Stimulated activated naive CD8-positive, alpha-beta T cell treated with anti-CD3 and anti-CD28 coated beads, Interleukin-15, amount 100 ng/mL, for 72 hours (primary cell): ENCODE results near the gene AADACL4.
"Not testable (repeated sequence)": the region's sequence is repeated elsewhere in the genome, so short reads cannot be mapped to it uniquely, and the experiment has no call there.

Experiments used
- ATAC-seq: fragments of 150-1000 bp; cut with Tn5 transposase; 2 replicates; pipeline ENCODE4 v1.10.0; 2021; ENCODE audit warnings: mild to moderate bottlenecking, moderate library complexity
- DNase-seq, 2 donors: peaks; one replicate each; pipeline ENCODE4 v3.0.0; 2021 to 2022
- H3K27ac Mint-ChIP-seq, 2 donors: one replicate each; pipeline ENCODE4 v1.8.0; 2022; ENCODE audit warnings: mild to moderate bottlenecking in 2 of 2, mixed read lengths in 2 of 2, moderate library complexity in 2 of 2
- H3K27me3 Mint-ChIP-seq: one replicate; pipeline ENCODE4 v1.8.0; 2022; ENCODE audit warnings: mixed read lengths
- H3K4me1 Mint-ChIP-seq: one replicate; pipeline ENCODE4 v1.8.0; 2022; ENCODE audit warnings: mild to moderate bottlenecking, mixed read lengths
- H3K4me3 Mint-ChIP-seq, 2 donors: one replicate each; pipeline ENCODE4 v1.8.0; 2022; ENCODE audit warnings: mild to moderate bottlenecking in 2 of 2, mixed read lengths in 2 of 2, moderate library complexity in 1 of 2
- H3K9me3 Mint-ChIP-seq, 2 donors: one replicate each; pipeline ENCODE4 v1.8.0; 2022; ENCODE audit warnings: mixed read lengths in 2 of 2

The AADACL4 gene

DNA sequence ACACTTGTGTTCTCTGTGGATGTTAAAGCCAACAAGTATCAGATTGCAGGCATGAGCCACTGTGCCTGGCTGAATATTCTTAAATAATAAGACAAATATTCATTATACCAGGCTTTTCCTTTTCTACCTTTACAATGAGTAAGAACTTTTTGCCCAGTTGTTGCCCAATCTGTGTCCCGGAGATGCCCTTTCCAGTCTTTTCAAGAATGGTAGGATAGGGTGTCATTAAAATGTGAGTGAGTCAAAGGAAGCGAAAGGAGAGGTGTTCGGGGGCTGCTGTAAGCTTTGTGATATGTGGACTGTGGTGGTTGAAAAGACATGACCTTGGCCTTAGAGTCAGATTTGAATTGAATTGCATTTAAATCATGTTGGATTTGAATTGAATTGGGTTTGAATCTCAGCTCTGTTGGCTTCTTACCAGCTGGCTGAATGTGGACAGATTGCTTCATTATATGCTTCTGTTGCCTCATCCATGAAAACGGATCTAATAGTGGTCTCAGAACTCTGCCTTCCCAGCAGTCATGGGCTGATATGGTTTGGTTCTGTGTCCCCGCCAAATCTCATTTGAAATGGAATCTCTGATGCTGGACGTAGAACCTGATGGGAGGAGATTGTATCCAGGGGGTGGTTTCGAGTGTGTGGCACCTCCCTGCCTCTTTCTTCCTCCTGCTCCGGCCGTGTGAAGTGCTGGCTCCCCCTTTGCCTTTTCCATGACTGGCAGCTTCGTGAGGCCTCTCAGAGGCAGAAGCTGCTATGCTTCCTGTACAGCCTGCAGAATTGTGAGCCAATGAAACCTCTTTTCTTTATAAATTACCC, 49.3 kb downstream of the AADACL4 start:
- H3K27ac Mint-ChIP-seq: no peak overlapping the region
- no peak overlapping the region for H3K4me3 Mint-ChIP-seq
- ATAC-seq (no peak), DNase-seq (no peak)
- H3K9me3 Mint-ChIP-seq: no peaks in the 10 kb centered on the region
- H3K4me1 Mint-ChIP-seq: no peaks in the 10 kb centered on the region
- peaks cover 26% of the 10 kb centered on the region for H3K27me3 Mint-ChIP-seq

DNA sequence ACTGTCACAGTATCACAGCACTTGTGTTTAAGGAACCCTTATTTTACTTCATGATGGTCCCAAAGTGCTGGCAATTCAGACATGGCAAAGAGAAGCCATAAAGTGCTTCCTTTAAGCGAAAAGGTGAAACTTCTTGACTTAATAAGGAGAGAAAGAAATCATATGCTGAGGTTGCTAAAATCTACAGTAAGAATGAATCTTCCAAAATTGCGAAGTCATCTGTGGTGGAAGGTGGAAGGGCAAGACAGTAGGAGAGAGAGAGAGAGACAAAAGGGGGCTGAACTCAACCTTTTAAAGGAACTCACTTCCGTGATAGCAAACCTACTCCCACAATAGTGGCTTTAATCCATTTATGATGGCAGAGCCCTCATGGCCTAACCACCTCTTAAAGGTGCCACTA, 52.8 kb downstream of the AADACL4 start:
- H3K27ac Mint-ChIP-seq: peak overlapping the region in 1 of 2 donors; percentile 8
- H3K4me3 Mint-ChIP-seq: no peak overlapping the region
- H3K9me3 Mint-ChIP-seq: no peaks in the 10 kb centered on the region
- no peak for DNase-seq
- H3K27me3 Mint-ChIP-seq: peaks cover 26% of the 10 kb centered on the region
- ATAC-seq: no peak
- H3K4me1 Mint-ChIP-seq: no peaks in the 10 kb centered on the region

DNA sequence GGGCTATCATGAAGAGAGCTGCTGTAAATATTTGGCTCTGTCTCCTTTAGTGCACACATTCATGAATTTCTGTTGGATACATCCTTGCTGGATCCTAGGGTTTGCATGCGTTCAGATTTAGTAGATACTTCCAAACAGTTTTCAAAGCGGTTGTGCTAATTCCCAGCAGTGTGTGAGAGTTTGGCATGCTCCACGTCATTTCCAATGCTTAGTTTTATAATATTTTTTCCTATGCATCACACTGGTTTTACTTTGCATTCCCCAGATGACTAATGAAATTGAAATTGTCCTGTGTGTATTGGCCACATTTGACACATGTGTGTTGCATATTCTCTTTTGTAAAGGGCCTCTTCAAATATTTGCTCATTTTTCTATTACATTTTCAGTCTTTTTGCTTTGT, 53.5 kb downstream of the AADACL4 start:
- DNase-seq: no peak
- Mint-ChIP-seq H3K27me3 (peaks cover 26% of the 10 kb centered on the region), H3K4me1 (no peaks in the 10 kb centered on the region), H3K27ac (no peak overlapping the region), H3K4me3 (no peak overlapping the region), H3K9me3 (peaks cover 0 to under 1% of the 10 kb centered on the region in 2 donors)
- no peak for ATAC-seq

DNA sequence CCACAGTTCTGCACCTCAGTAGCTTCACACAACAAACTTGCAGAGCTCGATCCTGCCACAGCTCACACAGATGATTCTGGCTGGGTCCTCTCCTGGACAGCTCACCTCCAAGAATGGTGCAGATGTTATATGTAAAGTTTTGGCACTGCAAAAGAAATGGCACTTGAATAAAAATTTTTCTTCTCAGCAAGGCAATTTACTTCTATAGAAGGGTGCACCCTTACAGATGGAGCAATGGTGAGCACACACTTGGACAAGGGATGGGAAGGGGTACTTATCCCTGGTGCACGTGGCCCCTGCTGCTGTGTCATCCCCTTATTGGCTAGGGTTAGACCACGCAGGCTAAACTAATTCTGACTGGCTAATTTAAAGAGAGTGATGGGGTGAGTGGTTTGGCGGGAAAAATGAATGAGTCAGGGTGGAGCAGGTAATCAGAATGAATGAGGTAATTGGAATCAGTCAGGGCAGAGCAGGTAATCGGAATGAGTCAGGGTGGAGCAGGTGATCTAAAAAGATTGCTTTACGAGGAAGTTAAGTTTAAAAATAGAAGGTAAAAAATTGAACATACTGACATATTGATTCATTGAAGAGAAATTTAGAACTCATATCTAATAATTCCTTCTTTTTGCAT, 60.1 kb downstream of the AADACL4 start:
- Mint-ChIP-seq H3K27ac (no peak overlapping the region), H3K4me3 (no peak overlapping the region), H3K4me1 (no peaks in the 10 kb centered on the region), H3K27me3 (peaks cover 14% of the 10 kb centered on the region), H3K9me3 (peaks cover 10 to 26% of the 10 kb centered on the region in 2 donors)
- ATAC-seq (no peak), DNase-seq (no peak)

DNA sequence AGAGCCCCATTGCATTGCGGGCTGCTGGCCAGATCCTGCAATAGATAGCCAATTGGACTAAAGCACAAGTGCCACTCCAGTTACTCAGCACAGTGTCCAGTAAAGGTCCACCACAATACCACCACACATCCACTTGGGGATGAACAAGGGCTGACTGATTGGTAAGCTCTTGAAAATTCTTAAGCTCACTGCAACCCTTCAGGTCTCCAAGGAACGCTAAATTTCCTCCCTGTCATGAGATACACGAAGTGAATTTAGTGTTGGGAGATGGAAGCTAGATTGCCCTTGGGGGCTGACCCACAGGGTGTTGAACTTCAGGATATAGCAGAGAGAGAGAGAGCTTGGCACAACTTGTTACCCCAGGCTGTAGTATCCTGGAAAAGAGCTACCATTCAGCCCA, 62.2 kb downstream of the AADACL4 start:
- Mint-ChIP-seq H3K4me3 (no peak overlapping the region), H3K9me3 (peaks cover 10 to 26% of the 10 kb centered on the region in 2 donors), H3K27me3 (peaks cover 15% of the 10 kb centered on the region), H3K4me1 (no peaks in the 10 kb centered on the region), H3K27ac (no peak overlapping the region)
- DNase-seq: no peak
- ATAC-seq: no peak

DNA sequence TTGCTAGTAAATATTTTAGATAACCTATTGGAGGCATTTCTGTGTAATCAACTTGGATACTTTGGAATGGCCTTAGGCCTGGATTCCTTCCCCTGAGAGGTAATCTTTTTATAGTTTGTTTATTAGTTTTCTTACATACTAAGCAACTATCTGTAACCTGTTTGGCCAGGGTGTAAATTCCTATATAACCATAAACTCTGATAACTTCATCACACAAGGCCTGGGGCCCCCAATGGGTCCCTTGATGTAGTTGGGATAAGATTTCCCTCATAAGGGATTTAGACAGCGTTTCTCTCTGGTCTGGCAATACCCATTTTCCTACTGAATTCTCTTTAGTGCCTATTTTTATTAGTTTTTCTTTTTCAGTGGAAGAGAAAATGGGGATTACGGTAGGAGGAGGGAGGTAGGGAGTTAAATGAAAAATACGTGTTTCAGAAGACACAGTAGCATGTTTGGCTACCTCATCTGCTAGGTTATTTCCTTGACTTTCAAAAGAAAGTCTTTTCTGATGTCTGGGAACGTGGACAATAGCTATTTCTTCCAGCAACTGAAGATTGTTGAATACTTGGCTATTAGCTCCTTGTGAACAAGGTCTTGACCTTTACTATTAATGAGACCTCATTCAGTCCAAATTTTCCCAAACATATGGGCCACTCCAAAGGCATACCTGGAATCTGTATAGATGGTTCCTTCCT, 64.7 kb downstream of the AADACL4 start:
- no peaks in the 10 kb centered on the region for H3K4me1 Mint-ChIP-seq
- DNase-seq: no peak
- peaks cover 6 to 14% of the 10 kb centered on the region in 2 donors for H3K9me3 Mint-ChIP-seq
- H3K27ac Mint-ChIP-seq: no peak overlapping the region
- H3K4me3 Mint-ChIP-seq: no peak overlapping the region
- H3K27me3 Mint-ChIP-seq: peaks cover 29% of the 10 kb centered on the region
- no peak for ATAC-seq

DNA sequence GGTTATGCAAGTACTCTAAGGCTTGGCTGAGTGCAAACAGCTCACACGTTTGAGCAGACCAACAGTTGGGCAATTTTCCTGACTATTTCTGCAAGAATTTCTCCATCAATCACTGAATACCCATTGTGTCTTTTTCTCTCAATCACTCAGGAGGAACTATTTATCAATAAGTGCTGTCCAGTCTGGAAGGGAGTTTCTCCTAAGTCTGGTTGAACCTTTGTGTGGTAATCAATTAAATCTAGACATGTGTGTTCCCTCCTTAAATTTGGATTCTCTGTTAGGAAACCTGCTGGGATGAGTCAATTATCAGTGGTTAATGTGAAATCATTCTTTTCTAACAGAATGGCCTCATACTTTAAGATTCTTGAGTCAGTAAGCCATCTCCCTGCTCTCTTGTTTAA, 65.2 kb downstream of the AADACL4 start:
- Mint-ChIP-seq H3K4me1 (peaks cover 5% of the 10 kb centered on the region), H3K4me3 (no peak overlapping the region), H3K27ac (no peak overlapping the region), H3K27me3 (peaks cover 29% of the 10 kb centered on the region), H3K9me3 (peaks cover 3 to 10% of the 10 kb centered on the region in 2 donors)
- DNase-seq: no peak
- no peak for ATAC-seq

DNA sequence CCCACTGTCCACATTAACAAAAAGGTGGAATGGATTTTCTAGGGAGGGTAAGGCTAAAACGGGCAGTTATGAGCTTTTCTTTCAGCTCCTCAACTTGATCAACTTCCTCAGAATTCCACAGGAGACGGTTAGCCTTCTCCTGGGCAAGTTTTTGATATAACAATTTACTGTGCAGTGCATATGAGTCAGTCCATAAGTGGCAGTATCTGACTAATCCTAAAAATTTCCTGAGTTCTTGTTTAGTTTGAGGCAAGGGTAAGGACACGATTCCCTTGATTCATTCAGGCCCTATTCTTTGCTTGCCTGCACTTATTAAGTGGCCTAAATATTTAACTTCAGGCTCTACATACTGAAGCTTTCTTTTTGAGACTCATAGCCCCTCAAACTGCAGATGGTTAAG, 65.8 kb downstream of the AADACL4 start:
- H3K4me1 Mint-ChIP-seq: peaks cover 6% of the 10 kb centered on the region
- H3K9me3 Mint-ChIP-seq: peaks cover 0 to 6% of the 10 kb centered on the region in 2 donors

DNA sequence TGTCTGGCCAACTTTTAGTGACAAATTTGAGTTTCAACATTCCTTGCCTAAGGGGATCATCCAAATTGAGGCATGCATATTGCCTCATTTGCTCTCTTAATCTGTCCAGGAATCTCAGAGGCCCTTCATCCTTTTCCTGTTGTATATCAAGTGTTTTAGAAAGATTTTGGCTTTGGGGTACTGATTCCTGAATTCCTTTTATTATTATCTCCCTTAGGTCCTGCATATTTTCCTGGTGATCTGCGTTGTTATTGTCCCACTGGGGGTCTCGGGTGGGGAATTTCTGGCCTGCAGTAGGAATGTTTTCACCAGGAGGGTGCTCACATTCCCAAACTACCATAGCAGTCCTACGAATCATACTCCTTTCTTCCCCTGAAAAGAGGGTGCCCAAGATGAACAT, 67.7 kb downstream of the AADACL4 start:
- Mint-ChIP-seq H3K9me3 (no peaks in the 10 kb centered on the region), H3K27me3 (peaks cover 29% of the 10 kb centered on the region), H3K27ac (no peak overlapping the region), H3K4me3 (no peak overlapping the region), H3K4me1 (peaks cover 6% of the 10 kb centered on the region)
- ATAC-seq (no peak), DNase-seq (no peak)

More for the DNA sequence above, 65.8 kb downstream of the AADACL4 start:
- H3K27me3 Mint-ChIP-seq: peaks cover 29% of the 10 kb centered on the region
- ATAC-seq (no peak), DNase-seq (no peak)
- H3K27ac Mint-ChIP-seq: no peak overlapping the region
- H3K4me3 Mint-ChIP-seq: no peak overlapping the region

DNA sequence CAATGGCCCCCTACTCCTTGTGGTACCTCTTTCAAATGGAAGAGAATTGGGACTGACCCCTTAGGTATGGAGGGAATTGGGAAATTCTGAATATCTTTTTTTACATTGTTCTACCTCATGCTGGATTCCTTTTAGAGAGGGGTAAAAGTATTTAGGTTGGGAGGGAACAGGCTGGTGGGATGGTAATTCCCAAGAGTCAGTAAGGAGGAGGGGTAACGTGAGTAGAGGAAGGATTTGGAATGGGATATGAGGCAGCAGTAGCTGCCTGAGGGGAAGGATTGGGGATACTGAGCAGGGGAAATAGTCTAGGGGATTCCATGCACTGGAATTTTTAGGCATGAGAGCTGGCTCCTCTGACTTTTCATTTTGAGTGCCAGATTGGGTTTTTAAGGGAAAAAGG, 68.2 kb downstream of the AADACL4 start:
- DNase-seq (no peak), ATAC-seq (no peak)
- peaks cover 29% of the 10 kb centered on the region for H3K27me3 Mint-ChIP-seq
- H3K9me3 Mint-ChIP-seq: no peaks in the 10 kb centered on the region
- no peak overlapping the region for H3K27ac Mint-ChIP-seq
- H3K4me3 Mint-ChIP-seq: no peak overlapping the region
- peaks cover 6% of the 10 kb centered on the region for H3K4me1 Mint-ChIP-seq

DNA sequence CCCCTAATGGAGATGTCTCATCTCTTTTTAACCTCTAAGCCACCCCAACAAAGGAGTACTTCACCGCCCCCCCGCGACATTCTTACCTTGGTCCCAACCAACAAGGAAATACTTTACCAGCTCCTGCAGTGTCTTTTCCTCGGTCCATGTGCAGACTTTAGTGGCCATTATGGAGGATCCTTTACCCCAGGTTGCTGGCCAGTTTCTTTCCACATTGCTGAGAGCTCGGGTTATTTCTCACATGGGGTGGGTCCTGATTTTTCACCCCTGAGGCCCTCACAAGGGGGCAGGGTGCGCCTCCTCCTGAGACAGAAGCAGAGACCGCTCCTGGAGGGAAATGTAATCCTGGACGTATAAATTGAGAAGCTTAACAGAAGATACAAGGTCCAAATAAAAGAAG, 69.0 kb downstream of the AADACL4 start:
- Mint-ChIP-seq H3K4me3 (no peak overlapping the region), H3K27me3 (peaks cover 31% of the 10 kb centered on the region), H3K27ac (no peak overlapping the region), H3K4me1 (peaks cover 6% of the 10 kb centered on the region), H3K9me3 (no peaks in the 10 kb centered on the region)
- ATAC-seq (no peak), DNase-seq (no peak)

DNA sequence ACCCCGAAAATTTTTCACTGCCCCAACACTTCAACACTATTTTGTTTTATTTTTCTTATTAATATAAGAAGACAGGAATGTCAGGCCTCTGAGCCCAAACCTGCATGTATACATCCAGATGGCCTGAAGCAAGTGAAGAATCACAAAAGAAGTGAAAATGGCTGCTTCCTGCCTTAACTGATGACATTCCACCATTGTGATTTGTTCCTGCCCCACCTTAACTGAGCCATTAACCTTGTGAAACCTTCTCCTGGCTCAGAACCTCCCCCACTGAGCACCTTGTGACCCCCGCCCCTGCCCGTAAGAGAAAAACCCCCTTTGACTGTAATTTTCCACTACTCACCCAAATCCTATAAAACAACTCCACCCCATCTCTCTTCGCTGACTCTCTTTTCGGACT, 69.8 kb downstream of the AADACL4 start:
- not testable (repeated sequence) for H3K4me3 Mint-ChIP-seq, H3K9me3 Mint-ChIP-seq, H3K4me1 Mint-ChIP-seq, DNase-seq, ATAC-seq
- peak overlapping the region in 1 of 2 donors; percentile 79 for H3K27ac Mint-ChIP-seq
- H3K27me3 Mint-ChIP-seq: peaks cover 32% of the 10 kb centered on the region

DNA sequence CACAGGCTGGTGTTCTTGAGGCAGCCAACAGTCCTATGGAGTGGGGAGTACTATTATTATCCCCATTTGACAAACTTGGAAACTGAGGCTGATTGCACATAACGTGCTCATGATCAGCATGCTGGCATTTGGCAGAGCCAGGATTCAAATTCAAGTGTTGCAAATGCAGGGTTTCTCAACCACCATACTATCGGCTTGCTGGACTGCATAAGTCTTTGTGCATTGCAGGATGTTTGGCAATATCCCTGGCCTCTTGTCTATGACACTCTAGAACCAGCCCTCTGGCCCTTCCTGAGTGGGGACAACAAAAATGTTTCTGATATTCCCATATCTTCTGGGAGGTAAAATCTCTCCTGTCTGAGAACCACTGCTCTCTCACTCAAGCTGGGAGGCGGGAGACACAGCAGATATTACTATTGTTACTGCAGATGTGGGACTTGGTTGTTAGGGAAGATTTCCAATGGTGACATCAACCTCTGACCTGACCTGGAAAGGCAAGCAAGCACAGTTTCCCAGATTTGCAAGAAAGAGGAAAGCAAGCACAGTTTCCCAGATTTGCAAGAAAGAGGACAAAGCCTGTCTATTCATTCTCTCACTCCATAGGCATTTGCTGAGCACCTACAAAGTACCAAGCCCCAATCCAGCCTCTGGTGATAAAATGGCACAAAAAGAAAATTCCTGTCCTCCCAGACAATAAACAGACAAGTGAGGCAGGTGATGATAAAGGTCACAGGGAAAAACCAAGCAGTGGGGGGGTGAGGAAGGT, 71.0 kb downstream of the AADACL4 start:
- DNase-seq (no peak), ATAC-seq (no peak)
- peaks cover 42% of the 10 kb centered on the region for H3K27me3 Mint-ChIP-seq
- no peak overlapping the region for H3K4me3 Mint-ChIP-seq
- peaks cover 6% of the 10 kb centered on the region for H3K4me1 Mint-ChIP-seq
- H3K9me3 Mint-ChIP-seq: no peaks in the 10 kb centered on the region
- H3K27ac Mint-ChIP-seq: no peak overlapping the region

DNA sequence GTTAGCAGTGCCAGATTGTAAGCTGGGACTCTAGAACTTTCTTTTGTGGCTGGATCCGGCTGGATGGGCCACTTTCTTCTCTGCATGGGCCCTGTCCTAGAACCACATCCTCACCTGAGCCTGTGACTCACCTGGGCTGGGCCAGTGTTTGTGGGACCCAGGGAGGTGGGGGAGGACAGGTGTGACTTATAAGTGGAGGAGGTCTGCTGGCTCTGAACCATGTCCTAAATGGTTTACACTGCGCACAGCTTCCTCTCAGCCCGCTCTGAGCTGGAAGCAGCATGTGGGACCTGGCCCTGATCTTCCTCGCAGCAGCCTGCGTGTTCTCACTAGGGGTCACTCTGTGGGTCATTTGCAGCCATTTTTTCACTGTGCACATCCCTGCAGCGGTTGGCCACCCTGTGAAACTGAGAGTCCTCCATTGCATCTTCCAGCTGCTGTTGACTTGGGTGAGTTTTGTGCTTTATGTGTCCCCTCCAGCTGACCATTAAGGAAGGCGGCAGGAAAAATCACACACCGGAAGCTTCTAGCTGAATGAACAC, 72.1 kb downstream of the AADACL4 start, which contains the start of gene AADACL3:
Gene AADACL3 (plus strand): TSS at position 215 of the 542 bp plus-strand sequence. CDS start 67 bp downstream, at position 282.
- Mint-ChIP-seq H3K4me3 (no peak within 1 kb of the TSS), H3K27ac (no peak within 1 kb of the TSS), H3K4me1 (peaks cover 6% of the 10 kb centered on the region), H3K9me3 (no peaks in the 10 kb centered on the region), H3K27me3 (peaks cover 42% of the 10 kb centered on the region)
- ATAC-seq: no peak
- no peak for DNase-seq
